GM12878 (cell line): Measurements from ENCODE around the gene STK16. TPM values are rescaled to one million over a fixed set of nuclear protein-coding genes. Genes with fewer than 3 reads are reported as not detected.
A peak's percentile ranks its signal among the peaks of the same experiment; 100 is the strongest.

Experiments used
- ATF2 ChIP-seq: IDR thresholded peaks from 2 replicates; pipeline ENCODE4 v1.6.1; 2012; ENCODE audit warnings: low read length, inconsistent platforms
- BHLHE40 ChIP-seq, 2 experiments: fragments of 450-650 bp in 1 of 2; IDR thresholded peaks; 2 replicates each; pipeline ENCODE4 v1.6.1; 2011 to 2017; ENCODE audit warnings: low read depth in 2 of 2, borderline replicate concordance in 1 of 2, improper control_type of control experiment in 1 of 2, low read length in 1 of 2, mild to moderate bottlenecking in 1 of 2
- BRCA1 ChIP-seq: IDR thresholded peaks from 2 replicates; pipeline ENCODE4 v1.6.1; 2011; ENCODE audit warnings: low read depth, low read length, improper control_type of control experiment
- EGR1 ChIP-seq, 2 experiments: IDR thresholded peaks; 1 replicate in 1 of 2; 2 replicates in 1 of 2; pipeline ENCODE4 v1.6.1; 2011 to 2012; ENCODE audit warnings: low read depth in 2 of 2, low read length in 2 of 2, borderline replicate concordance in 1 of 2, mild to moderate bottlenecking in 1 of 2, moderate library complexity in 1 of 2
- EZH2 ChIP-seq: IDR thresholded peaks from 2 replicates; pipeline ENCODE4 v1.6.1; 2012; ENCODE audit warnings: low read depth, mild to moderate bottlenecking, control low read depth, inconsistent platforms, low read length, borderline replicate concordance; ENCODE audit not compliant: control insufficient read depth
- PAX8 ChIP-seq: fragments of 450-650 bp; IDR thresholded peaks from 2 replicates; pipeline ENCODE4 v1.6.1; 2017; ENCODE audit warnings: mild to moderate bottlenecking, moderate library complexity
- PBX3 ChIP-seq: IDR thresholded peaks from 2 replicates; pipeline ENCODE4 v1.6.1; 2011; ENCODE audit warnings: mild to moderate bottlenecking, low read depth, low read length, moderate library complexity; ENCODE audit not compliant: insufficient replicate concordance
- POLR2AphosphoS5 ChIP-seq: IDR thresholded peaks from 2 replicates; pipeline ENCODE4 v1.6.1; 2011; ENCODE audit warnings: mild to moderate bottlenecking, low read length, inconsistent platforms
- RBBP5 ChIP-seq: fragments of 200-600 bp; sonication (generic); conservative IDR thresholded peaks from 2 replicates; pipeline ENCODE4 v1.6.1; 2016
- REST ChIP-seq: IDR thresholded peaks from 2 replicates; pipeline ENCODE4 v1.6.1; 2012; ENCODE audit warnings: mild to moderate bottlenecking, low read depth, low read length
- RUNX3 ChIP-seq: IDR thresholded peaks from 2 replicates; pipeline ENCODE4 v1.6.1; 2012; ENCODE audit warnings: low read length, inconsistent platforms
- SUPT20H ChIP-seq: IDR thresholded peaks from 2 replicates; pipeline ENCODE4 v1.6.1; 2011; ENCODE audit warnings: low read depth, mild to moderate bottlenecking, low read length, moderate library complexity, borderline replicate concordance; ENCODE audit not compliant: control insufficient read depth
- USF2 ChIP-seq: IDR thresholded peaks from 2 replicates; pipeline ENCODE4 v1.6.1; 2011; ENCODE audit warnings: low read depth, low read length, improper control_type of control experiment, borderline replicate concordance
- ZNF384 ChIP-seq: IDR thresholded peaks from 2 replicates; pipeline ENCODE4 v1.6.1; 2012; ENCODE audit warnings: low read depth, mild to moderate bottlenecking, low read length, improper control_type of control experiment, borderline replicate concordance
- polyA plus RNA-seq, 11 experiments: library from polyadenylated mRNA; depleted of rRNA in 4 of 11; unstranded in 6 of 11; stranded (reverse) in 5 of 11; fragments of >200 nt; fragmentation: Nextera tagmentation in 4 of 11; fragmentation: Illumina TruSeq in 1 of 11; extraction: Ambion mirVana in 4 of 11; extraction: Trizol in 1 of 11; gene quantifications; 1 replicate in 1 of 11; 2 replicates in 10 of 11; pipeline versions ENCODE4 v1.2.1 to v1.2.3, GENCODE V29; 2011 to 2016; ENCODE audit warnings: inconsistent platforms in 2 of 11, missing spikeins in 2 of 11, low read depth in 1 of 11
- total RNA-seq, 4 experiments: library from RNA; depleted of rRNA in 3 of 4; stranded (reverse); fragments of >200 nt in 3 of 4; fragmentation: Illumina TruSeq in 1 of 4; extraction: Trizol in 1 of 4; gene quantifications; 2 replicates each; pipeline versions ENCODE4 v1.2.1 to v1.2.3, GENCODE V29; 2013 to 2021
- TF ChIP-seq, protein P1 (sequence below): fragments of 450-650 bp; IDR thresholded peaks from 2 replicates; pipeline ENCODE4 v1.6.1; 2016; ENCODE audit warnings: mild to moderate bottlenecking, moderate library complexity, borderline replicate concordance
- TF ChIP-seq, protein P2 (sequence below): IDR thresholded peaks from 2 replicates; pipeline ENCODE4 v1.6.1; 2011; ENCODE audit warnings: low read depth, mild to moderate bottlenecking, low read length, moderate library complexity, borderline replicate concordance; ENCODE audit errors: extremely low read depth

STK16 gene
- total and polyA plus RNA-seq, 10 of the 15 experiments (the other 5 are each of a cell fraction or from before 2014, with no cell fraction given): 4.3 to 50.1 (median 17.9) TPM

GRCh38 chr2:219249203-219249980, 4.1 kb downstream of the STK16 start (continued):
- TF ChIP-seq USF2: no peak
- no peak for TF ChIP-seq EZH2
- TF ChIP-seq RBBP5: no peak
- TF ChIP-seq ATF2: no peak
- TF ChIP-seq RUNX3: no peak
- peak in 1 of 2 experiments; percentile 57; a peak in 1 of 4 replicates for TF ChIP-seq BHLHE40 (IDR thresholded peaks at IDR 0.05; ENCODE audit: borderline replicate concordance in 1 of 2, low read depth in 2 of 2, low read length in 1 of 2)
- TF ChIP-seq REST: no peak
- no peak for TF ChIP-seq EGR1 (IDR thresholded peaks at IDR 0.05; ENCODE audit: borderline replicate concordance in 1 of 2, low read depth in 2 of 2, low read length in 2 of 2)
- no peak for TF ChIP-seq BRCA1
- TF ChIP-seq, protein P1, sequence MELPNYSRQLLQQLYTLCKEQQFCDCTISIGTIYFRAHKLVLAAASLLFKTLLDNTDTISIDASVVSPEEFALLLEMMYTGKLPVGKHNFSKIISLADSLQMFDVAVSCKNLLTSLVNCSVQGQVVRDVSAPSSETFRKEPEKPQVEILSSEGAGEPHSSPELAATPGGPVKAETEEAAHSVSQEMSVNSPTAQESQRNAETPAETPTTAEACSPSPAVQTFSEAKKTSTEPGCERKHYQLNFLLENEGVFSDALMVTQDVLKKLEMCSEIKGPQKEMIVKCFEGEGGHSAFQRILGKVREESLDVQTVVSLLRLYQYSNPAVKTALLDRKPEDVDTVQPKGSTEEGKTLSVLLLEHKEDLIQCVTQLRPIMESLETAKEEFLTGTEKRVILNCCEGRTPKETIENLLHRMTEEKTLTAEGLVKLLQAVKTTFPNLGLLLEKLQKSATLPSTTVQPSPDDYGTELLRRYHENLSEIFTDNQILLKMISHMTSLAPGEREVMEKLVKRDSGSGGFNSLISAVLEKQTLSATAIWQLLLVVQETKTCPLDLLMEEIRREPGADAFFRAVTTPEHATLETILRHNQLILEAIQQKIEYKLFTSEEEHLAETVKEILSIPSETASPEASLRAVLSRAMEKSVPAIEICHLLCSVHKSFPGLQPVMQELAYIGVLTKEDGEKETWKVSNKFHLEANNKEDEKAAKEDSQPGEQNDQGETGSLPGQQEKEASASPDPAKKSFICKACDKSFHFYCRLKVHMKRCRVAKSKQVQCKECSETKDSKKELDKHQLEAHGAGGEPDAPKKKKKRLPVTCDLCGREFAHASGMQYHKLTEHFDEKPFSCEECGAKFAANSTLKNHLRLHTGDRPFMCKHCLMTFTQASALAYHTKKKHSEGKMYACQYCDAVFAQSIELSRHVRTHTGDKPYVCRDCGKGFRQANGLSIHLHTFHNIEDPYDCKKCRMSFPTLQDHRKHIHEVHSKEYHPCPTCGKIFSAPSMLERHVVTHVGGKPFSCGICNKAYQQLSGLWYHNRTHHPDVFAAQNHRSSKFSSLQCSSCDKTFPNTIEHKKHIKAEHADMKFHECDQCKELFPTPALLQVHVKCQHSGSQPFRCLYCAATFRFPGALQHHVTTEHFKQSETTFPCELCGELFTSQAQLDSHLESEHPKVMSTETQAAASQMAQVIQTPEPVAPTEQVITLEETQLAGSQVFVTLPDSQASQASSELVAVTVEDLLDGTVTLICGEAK: no peak
- TF ChIP-seq POLR2AphosphoS5: peak; percentile 33; the same call in 1 of the 2 replicates
- peak; percentile 71 for TF ChIP-seq PBX3
- TF ChIP-seq, protein P2, sequence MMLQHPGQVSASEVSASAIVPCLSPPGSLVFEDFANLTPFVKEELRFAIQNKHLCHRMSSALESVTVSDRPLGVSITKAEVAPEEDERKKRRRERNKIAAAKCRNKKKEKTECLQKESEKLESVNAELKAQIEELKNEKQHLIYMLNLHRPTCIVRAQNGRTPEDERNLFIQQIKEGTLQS: no peak
- TF ChIP-seq PAX8: no peak
- TF ChIP-seq SUPT20H: no peak
- TF ChIP-seq ZNF384: no peak
